Loucy (cell line): ENCODE measurements around the gene SETBP1.

Experiments
- EZH2phosphoT487 ChIP-seq: fragments of 200-600 bp; IDR thresholded peaks from 2 replicates; pipeline ENCODE4 v1.6.1; 2018; ENCODE audit warnings: antibody characterized with exemption, mild to moderate bottlenecking, moderate library complexity, borderline replicate concordance
- TF ChIP-seq, protein P1 (sequence below): fragments of 200-600 bp; sonication (generic); conservative IDR thresholded peaks from 2 replicates; pipeline ENCODE4 v1.5.1; 2014; ENCODE audit warnings: mild to moderate bottlenecking, antibody characterized with exemption, low read length

DNA sequence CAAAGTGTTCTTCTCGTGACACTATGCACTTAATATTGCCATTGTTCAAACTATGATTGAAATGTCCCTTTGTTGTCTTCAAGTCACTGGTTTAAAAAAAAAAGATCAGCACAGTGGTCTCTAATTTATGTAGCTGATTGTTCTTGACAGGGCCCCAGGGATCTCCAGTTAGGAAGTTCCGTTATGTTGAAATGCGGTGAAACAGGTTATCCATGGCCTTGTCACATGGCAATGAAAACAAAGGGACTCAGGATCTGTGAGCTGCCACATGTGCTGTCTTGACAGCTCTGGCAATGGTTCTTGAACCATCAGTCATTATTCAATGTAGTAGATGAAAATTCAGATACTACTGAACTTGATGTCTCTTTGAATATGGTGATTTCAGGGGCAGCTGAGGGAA, 147.4 kb downstream of the SETBP1 start:
- TF ChIP-seq, protein P1, sequence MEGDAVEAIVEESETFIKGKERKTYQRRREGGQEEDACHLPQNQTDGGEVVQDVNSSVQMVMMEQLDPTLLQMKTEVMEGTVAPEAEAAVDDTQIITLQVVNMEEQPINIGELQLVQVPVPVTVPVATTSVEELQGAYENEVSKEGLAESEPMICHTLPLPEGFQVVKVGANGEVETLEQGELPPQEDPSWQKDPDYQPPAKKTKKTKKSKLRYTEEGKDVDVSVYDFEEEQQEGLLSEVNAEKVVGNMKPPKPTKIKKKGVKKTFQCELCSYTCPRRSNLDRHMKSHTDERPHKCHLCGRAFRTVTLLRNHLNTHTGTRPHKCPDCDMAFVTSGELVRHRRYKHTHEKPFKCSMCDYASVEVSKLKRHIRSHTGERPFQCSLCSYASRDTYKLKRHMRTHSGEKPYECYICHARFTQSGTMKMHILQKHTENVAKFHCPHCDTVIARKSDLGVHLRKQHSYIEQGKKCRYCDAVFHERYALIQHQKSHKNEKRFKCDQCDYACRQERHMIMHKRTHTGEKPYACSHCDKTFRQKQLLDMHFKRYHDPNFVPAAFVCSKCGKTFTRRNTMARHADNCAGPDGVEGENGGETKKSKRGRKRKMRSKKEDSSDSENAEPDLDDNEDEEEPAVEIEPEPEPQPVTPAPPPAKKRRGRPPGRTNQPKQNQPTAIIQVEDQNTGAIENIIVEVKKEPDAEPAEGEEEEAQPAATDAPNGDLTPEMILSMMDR = no peak
- TF ChIP-seq EZH2phosphoT487 = no peak
